SK-N-SH treated with all-trans-retinoic acid at 6 μM for 48 hours (cell line): ENCODE data around the gene C5.

Source experiments
- CREB5 ChIP-seq: fragments of 250-450 bp; sonication (Bioruptor Pico); IDR thresholded peaks from 2 replicates; pipeline ENCODE4 v1.5.1; 2020; ENCODE audit warnings: low read depth, mild to moderate bottlenecking, moderate library complexity
- CSDC2 ChIP-seq: fragments of 250-450 bp; sonication (Bioruptor Pico); IDR thresholded peaks from 2 replicates; pipeline ENCODE4 v1.5.0; 2020; ENCODE audit warnings: mild to moderate bottlenecking, moderate library complexity
- GLIS3 ChIP-seq: fragments of 250-450 bp; sonication (Bioruptor Pico); IDR thresholded peaks from 2 replicates; pipeline ENCODE4 v1.5.0; 2020; ENCODE audit warnings: mild to moderate bottlenecking, moderate library complexity
- ISL1 ChIP-seq: fragments of 250-450 bp; sonication (Bioruptor Pico); IDR thresholded peaks from 2 replicates; pipeline ENCODE4 v2.1.2; 2022; ENCODE audit warnings: mild to moderate bottlenecking, moderate library complexity
- OSR1 ChIP-seq: fragments of 250-450 bp; sonication (Bioruptor Pico); IDR thresholded peaks from 2 replicates; pipeline ENCODE4 v1.8.0; 2022; ENCODE audit warnings: moderate library complexity, mild to moderate bottlenecking, inconsistent platforms
- PATZ1 ChIP-seq: fragments of 250-450 bp; sonication (Bioruptor Pico); IDR thresholded peaks from 2 replicates; pipeline ENCODE4 v1.8.0; 2020; ENCODE audit warnings: mild to moderate bottlenecking, moderate library complexity, borderline replicate concordance
- POU6F1 ChIP-seq: fragments of 250-450 bp; sonication (Bioruptor Pico); IDR thresholded peaks from 2 replicates; pipeline ENCODE4 v1.8.0; 2021; ENCODE audit warnings: low read depth, mild to moderate bottlenecking, moderate library complexity, borderline replicate concordance
- PPARA ChIP-seq: fragments of 250-450 bp; sonication (Bioruptor Pico); IDR thresholded peaks from 2 replicates; pipeline ENCODE4 v1.5.0; 2020; ENCODE audit warnings: mild to moderate bottlenecking, borderline replicate concordance
- RARB ChIP-seq: fragments of 250-450 bp; sonication (Bioruptor Pico); IDR thresholded peaks from 2 replicates; pipeline ENCODE4 v1.8.0; 2021; ENCODE audit warnings: mild to moderate bottlenecking, moderate library complexity
- TOX ChIP-seq: fragments of 250-450 bp; sonication (Bioruptor Pico); IDR thresholded peaks from 2 replicates; pipeline ENCODE4 v1.8.0; 2021; ENCODE audit warnings: mild to moderate bottlenecking, moderate library complexity, borderline replicate concordance
- TSHZ2 ChIP-seq: fragments of 250-450 bp; sonication (Bioruptor Pico); IDR thresholded peaks from 2 replicates; pipeline ENCODE4 v1.5.0; 2020; ENCODE audit warnings: mild to moderate bottlenecking, moderate library complexity
- ZFP30 ChIP-seq: fragments of 450-650 bp; formaldehyde crosslinking; IDR thresholded peaks from 2 replicates; pipeline ENCODE4 v1.5.0; 2022; ENCODE audit warnings: mild to moderate bottlenecking, moderate library complexity
- ZNF70 ChIP-seq: fragments of 450-650 bp; formaldehyde crosslinking; IDR thresholded peaks from 2 replicates; pipeline ENCODE4 v1.5.0; 2020; ENCODE audit warnings: mild to moderate bottlenecking, moderate library complexity

- no peak for TF ChIP-seq PPARA (CRISPR knock-in tag)
- no peak for TF ChIP-seq PATZ1 (CRISPR knock-in tag)
- no peak for TF ChIP-seq POU6F1
- TF ChIP-seq CREB5 (CRISPR knock-in tag), result no peak
- TF ChIP-seq TOX (CRISPR knock-in tag), result no peak
- TF ChIP-seq CSDC2, result no peak
- no peak for TF ChIP-seq ZNF70 (CRISPR knock-in tag)
- no peak for TF ChIP-seq OSR1 (CRISPR knock-in tag)
- no peak for TF ChIP-seq ZFP30 (CRISPR knock-in tag)
- TF ChIP-seq RARB (CRISPR knock-in tag), result no peak
- no peak for TF ChIP-seq GLIS3
- no peak for TF ChIP-seq TSHZ2 (CRISPR knock-in tag)
- TF ChIP-seq ISL1 (CRISPR knock-in tag), result no peak
Observed at GRCh38 chr9:120940573-120940972, 109.5 kb downstream of the C5 start.
